ENCODE results near the gene ADRA2B. TPM values are rescaled to one million over a fixed set of nuclear protein-coding genes. Genes with fewer than 3 reads are reported as not detected.
"Not testable (repeated sequence)": the region's sequence is repeated elsewhere in the genome, so short reads cannot be mapped to it uniquely, and the experiment has no call there.

Gene ADRA2B
- total RNA-seq, 1 donor from 2014 or later, result 0.14 TPM

GRCh38 chr2:96065954-96066353, 50.4 kb downstream of the ADRA2B start:
- intact Hi-C loops (cut with DNase I); H3K27ac ChIP-seq; H3K4me3 ChIP-seq; H3K36me3 ChIP-seq; H3K27me3 ChIP-seq; ATAC-seq; H3K9me3 ChIP-seq; H3K4me1 ChIP-seq: not testable (repeated sequence)
- peak; percentile 57 for DNase-seq

DNA sequence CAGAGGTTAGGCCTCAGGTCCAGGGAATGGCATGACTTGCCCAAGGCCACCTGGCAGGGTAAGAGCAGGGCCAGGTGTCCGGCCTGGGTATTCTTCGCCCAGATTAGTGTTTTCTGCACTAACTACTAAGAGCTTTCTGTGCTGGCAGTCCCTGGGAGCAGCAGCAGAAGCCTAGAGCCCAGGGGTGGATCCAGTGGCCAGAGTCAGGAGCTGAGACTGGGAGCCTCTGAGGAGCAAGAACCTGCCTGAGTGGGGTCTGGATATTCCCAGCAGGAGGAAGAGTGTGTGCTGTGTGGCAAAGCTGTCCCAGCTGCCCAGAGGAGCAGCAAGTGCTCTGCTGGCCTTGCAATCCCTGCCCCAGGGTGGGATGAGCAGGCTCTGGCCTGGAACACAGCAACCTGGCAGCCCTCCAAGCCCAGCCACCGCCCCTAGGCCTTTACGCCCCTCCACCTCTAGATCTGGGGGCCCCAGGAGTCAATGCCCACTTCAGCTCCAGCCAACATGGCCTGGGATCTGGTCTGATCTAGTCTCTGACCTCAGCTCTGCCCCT, 50.9 kb downstream of the ADRA2B start:
- ATAC-seq, result no peak
- no peak overlapping the region for H3K27ac ChIP-seq
- H3K9me3 ChIP-seq, result no peaks in the 10 kb centered on the region
- H3K4me1 ChIP-seq, result no peaks in the 10 kb centered on the region
- no peaks in the 10 kb centered on the region for H3K27me3 ChIP-seq
- H3K36me3 ChIP-seq, result no peaks in the 10 kb centered on the region
- TF ChIP-seq, protein P1, sequence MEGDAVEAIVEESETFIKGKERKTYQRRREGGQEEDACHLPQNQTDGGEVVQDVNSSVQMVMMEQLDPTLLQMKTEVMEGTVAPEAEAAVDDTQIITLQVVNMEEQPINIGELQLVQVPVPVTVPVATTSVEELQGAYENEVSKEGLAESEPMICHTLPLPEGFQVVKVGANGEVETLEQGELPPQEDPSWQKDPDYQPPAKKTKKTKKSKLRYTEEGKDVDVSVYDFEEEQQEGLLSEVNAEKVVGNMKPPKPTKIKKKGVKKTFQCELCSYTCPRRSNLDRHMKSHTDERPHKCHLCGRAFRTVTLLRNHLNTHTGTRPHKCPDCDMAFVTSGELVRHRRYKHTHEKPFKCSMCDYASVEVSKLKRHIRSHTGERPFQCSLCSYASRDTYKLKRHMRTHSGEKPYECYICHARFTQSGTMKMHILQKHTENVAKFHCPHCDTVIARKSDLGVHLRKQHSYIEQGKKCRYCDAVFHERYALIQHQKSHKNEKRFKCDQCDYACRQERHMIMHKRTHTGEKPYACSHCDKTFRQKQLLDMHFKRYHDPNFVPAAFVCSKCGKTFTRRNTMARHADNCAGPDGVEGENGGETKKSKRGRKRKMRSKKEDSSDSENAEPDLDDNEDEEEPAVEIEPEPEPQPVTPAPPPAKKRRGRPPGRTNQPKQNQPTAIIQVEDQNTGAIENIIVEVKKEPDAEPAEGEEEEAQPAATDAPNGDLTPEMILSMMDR (IDR thresholded peaks at IDR 0.05), result no peak
- intact Hi-C loops (cut with DNase I), result no loop called here
- DNase-seq, result peak; percentile 64
- no peak overlapping the region for H3K4me3 ChIP-seq

- intact Hi-C loops (cut with DNase I), result not testable (repeated sequence)
Measured at GRCh38 chr2:96064760-96065159, 51.6 kb downstream of the ADRA2B start.

GRCh38 chr2:96064047-96064675, 52.2 kb downstream of the ADRA2B start:
- intact Hi-C loops (cut with DNase I); ATAC-seq; H3K4me3 ChIP-seq; H3K27ac ChIP-seq; H3K4me1 ChIP-seq; H3K27me3 ChIP-seq; DNase-seq; H3K9me3 ChIP-seq; H3K36me3 ChIP-seq: not testable (repeated sequence)

More at GRCh38 chr2:96064760-96065159, 51.6 kb downstream of the ADRA2B start:
- H3K27me3 ChIP-seq, H3K4me3 ChIP-seq, H3K27ac ChIP-seq, H3K9me3 ChIP-seq, H3K36me3 ChIP-seq, H3K4me1 ChIP-seq, ATAC-seq, DNase-seq: not testable (repeated sequence)

DNA sequence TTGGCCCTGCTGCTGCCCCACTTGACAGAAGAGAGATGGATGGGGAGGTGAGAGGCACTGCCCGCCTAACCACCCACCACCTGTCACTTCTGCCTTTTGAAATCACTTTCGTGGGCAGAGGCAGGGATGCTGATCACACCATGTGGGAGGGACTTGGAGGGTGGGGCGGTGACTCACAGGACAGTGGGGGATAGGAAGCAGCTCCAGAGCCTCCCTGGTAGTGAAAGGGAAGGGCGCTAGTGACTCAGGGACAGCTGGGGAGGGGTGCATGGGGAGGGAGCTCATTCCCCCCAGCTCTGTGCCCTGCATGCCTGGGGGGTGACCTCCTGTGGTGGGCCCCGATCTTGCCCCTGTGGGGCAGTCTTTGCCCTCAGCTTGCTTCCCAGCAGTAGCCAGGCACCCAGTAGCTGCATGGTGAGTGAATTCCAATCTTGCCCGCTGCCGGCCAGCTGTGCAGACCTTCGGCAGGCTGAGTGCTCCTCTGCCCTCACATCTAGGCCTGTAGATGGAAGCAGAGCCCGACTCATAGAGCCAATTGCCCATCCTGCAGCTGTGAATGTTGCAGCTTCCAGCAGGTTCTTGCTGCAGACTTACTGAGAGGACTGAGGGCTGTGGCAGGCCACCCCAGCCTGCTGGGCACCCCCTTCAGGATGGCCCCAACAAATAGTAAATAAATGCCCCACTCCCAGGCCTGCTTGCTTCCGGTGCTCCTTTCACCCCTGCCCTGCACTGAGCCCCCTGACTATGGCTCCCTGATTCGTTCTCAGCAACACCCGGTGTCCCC, 53.1 kb downstream of the ADRA2B start:
- DNase-seq, result peak; percentile 61
- ATAC-seq, result peak; percentile 75
- TF ChIP-seq, protein P1 (IDR thresholded peaks at IDR 0.05), result peak; percentile 29

More for the DNA sequence above, 53.1 kb downstream of the ADRA2B start:
- H3K4me1 ChIP-seq; H3K36me3 ChIP-seq; H3K4me3 ChIP-seq; H3K27ac ChIP-seq; H3K27me3 ChIP-seq; intact Hi-C loops (cut with DNase I); H3K9me3 ChIP-seq: not testable (repeated sequence)

Other genes with a start within 250 kb of the ADRA2B start
- 24.3 TPM for gene ANKRD36C, start 124.7 kb downstream of the ADRA2B start, total RNA-seq
- gene GPAT2, start 81.7 kb downstream of the ADRA2B start, total RNA-seq, result 3.2 TPM
- gene ASTL, start 21.9 kb upstream of the ADRA2B start, total RNA-seq, result not detected
- gene DUSP2, start 28.9 kb upstream of the ADRA2B start, total RNA-seq, result 4.4 TPM
- 156 TPM for gene STARD7, start 92.3 kb upstream of the ADRA2B start, total RNA-seq
- 67.3 TPM for gene TMEM127, start 149.4 kb upstream of the ADRA2B start, total RNA-seq
- gene CIAO1, start 149.7 kb upstream of the ADRA2B start, total RNA-seq, result 61.7 TPM
- 91.2 TPM for gene SNRNP200, start 189.0 kb upstream of the ADRA2B start, total RNA-seq
- 1.3 TPM for gene ITPRIPL1, start 208.7 kb upstream of the ADRA2B start, total RNA-seq
- 1.6 TPM for gene NCAPH, start 219.2 kb upstream of the ADRA2B start, total RNA-seq

Measured in upper lobe of right lung (tissue), 1 donor.